Neuronal stem cell (in vitro differentiated cells): ENCODE results near the gene ATP2B1.

Source experiments
- DNase-seq: peaks from one replicate; pipeline ENCODE4 v3.0.0-alpha.2; 2013; ENCODE audit warnings: low spot score
- H2AFZ ChIP-seq: one replicate; pipeline ENCODE4 v1.6.1; 2013; ENCODE audit warnings: mild to moderate bottlenecking, low read length, inconsistent platforms
- H2AK5ac ChIP-seq: 2 replicates; pipeline ENCODE4 v1.6.1; 2013; ENCODE audit warnings: low read depth, mild to moderate bottlenecking, inconsistent platforms, low read length, moderate library complexity, mixed read lengths
- H2BK120ac ChIP-seq: 2 replicates; pipeline ENCODE4 v1.6.1; 2013; ENCODE audit warnings: low read depth, mild to moderate bottlenecking, inconsistent platforms, low read length, moderate library complexity, mixed read lengths
- H2BK12ac ChIP-seq: one replicate; pipeline ENCODE4 v1.6.1; 2013; ENCODE audit warnings: low read length, inconsistent platforms
- H2BK15ac ChIP-seq: 2 replicates; pipeline ENCODE4 v1.6.1; 2013; ENCODE audit warnings: mild to moderate bottlenecking, low read length, inconsistent platforms, mixed read lengths
- H2BK5ac ChIP-seq: one replicate; pipeline ENCODE4 v1.6.1; 2013; ENCODE audit warnings: inconsistent platforms, mild to moderate bottlenecking, low read length, moderate library complexity
- H3K14ac ChIP-seq: one replicate; pipeline ENCODE4 v1.6.1; 2013; ENCODE audit warnings: low read length, inconsistent platforms
- H3K18ac ChIP-seq: 2 replicates; pipeline ENCODE4 v1.6.1; 2013; ENCODE audit warnings: low read length, inconsistent platforms
- H3K23ac ChIP-seq: 2 replicates; pipeline ENCODE4 v1.6.1; 2013; ENCODE audit warnings: low read depth, mild to moderate bottlenecking, mixed read lengths, low read length, inconsistent platforms; ENCODE audit not compliant: poor library complexity
- H3K27ac ChIP-seq: replicated peaks from 3 replicates; pipeline ENCODE4 v1.5.1; 2013; ENCODE audit warnings: low read length, inconsistent platforms
- H3K27me3 ChIP-seq, 3 experiments: 2 replicates each; pipeline ENCODE4 v1.6.1; 2013; ENCODE audit warnings: low read length in 3 of 3, mild to moderate bottlenecking in 2 of 3, inconsistent platforms in 1 of 3, low read depth in 1 of 3, mixed read lengths in 1 of 3, moderate library complexity in 1 of 3; ENCODE audit not compliant: control insufficient read depth in 3 of 3, insufficient read depth in 3 of 3
- H3K36me3 ChIP-seq, 2 donors: replicated peaks in 1 of 2; 2 replicates each; pipeline ENCODE4 v1.6.1; 2013; ENCODE audit warnings: low read length in 2 of 2; ENCODE audit not compliant: control insufficient read depth in 2 of 2, insufficient read depth in 2 of 2
- H3K4ac ChIP-seq: 2 replicates; pipeline ENCODE4 v1.6.1; 2013; ENCODE audit warnings: inconsistent platforms, mild to moderate bottlenecking, low read length, moderate library complexity
- H3K4me1 ChIP-seq, 2 donors: 1 replicate in 1 of 2; 2 replicates in 1 of 2; pipeline ENCODE4 v1.6.1; 2013; ENCODE audit warnings: low read length in 2 of 2, low read depth in 1 of 2; ENCODE audit not compliant: control insufficient read depth in 2 of 2, insufficient read depth in 1 of 2
- H3K4me2 ChIP-seq: one replicate; pipeline ENCODE4 v1.6.1; 2013; ENCODE audit warnings: mild to moderate bottlenecking, low read length, inconsistent platforms; ENCODE audit not compliant: insufficient read depth, poor library complexity, severe bottlenecking
- H3K4me3 ChIP-seq, 2 donors: 2 replicates each; pipeline ENCODE4 v1.5.1; 2013; ENCODE audit warnings: low read length in 2 of 2, mild to moderate bottlenecking in 2 of 2, inconsistent platforms in 1 of 2, moderate library complexity in 1 of 2
- H3K79me1 ChIP-seq: one replicate; pipeline ENCODE4 v1.6.1; 2013; ENCODE audit warnings: low read depth, mild to moderate bottlenecking, inconsistent platforms, low read length, moderate library complexity
- H3K9ac ChIP-seq: one replicate; pipeline ENCODE4 v1.6.1; 2013; ENCODE audit warnings: mild to moderate bottlenecking, low read depth, low read length, inconsistent platforms; ENCODE audit not compliant: poor library complexity
- H3K9me3 ChIP-seq, 2 donors: replicated peaks in 1 of 2; 2 replicates each; pipeline versions ENCODE3 to v1.6.1; 2013; ENCODE audit warnings: low read length in 2 of 2, mild to moderate bottlenecking in 2 of 2, inconsistent platforms in 1 of 2, low read depth in 1 of 2, mixed read lengths in 1 of 2, moderate library complexity in 1 of 2; ENCODE audit not compliant: control insufficient read depth in 2 of 2, insufficient read depth in 1 of 2
- H4K8ac ChIP-seq: one replicate; pipeline ENCODE4 v1.6.1; 2013; ENCODE audit warnings: low read depth, mild to moderate bottlenecking, inconsistent platforms, low read length, moderate library complexity
- H4K91ac ChIP-seq: one replicate; pipeline ENCODE4 v1.6.1; 2013; ENCODE audit warnings: low read length, low read depth, mild to moderate bottlenecking, inconsistent platforms; ENCODE audit not compliant: poor library complexity
- WGBS, 2 donors: extraction: QIAGEN DNeasy Blood & Tissue Kit; methylation state at CpG; one replicate each; pipeline ENCODE4 v1.1.7; 2013; ENCODE audit warnings: missing lambda C conversion rate in 2 of 2, mixed read lengths in 1 of 2; ENCODE audit not compliant: insufficient read length in 2 of 2, insufficient replicate concordance in 1 of 2; ENCODE audit errors: extremely low coverage in 2 of 2; 5-methylcytosine and 5-hydroxymethylcytosine counted together

ATP2B1 gene

DNA sequence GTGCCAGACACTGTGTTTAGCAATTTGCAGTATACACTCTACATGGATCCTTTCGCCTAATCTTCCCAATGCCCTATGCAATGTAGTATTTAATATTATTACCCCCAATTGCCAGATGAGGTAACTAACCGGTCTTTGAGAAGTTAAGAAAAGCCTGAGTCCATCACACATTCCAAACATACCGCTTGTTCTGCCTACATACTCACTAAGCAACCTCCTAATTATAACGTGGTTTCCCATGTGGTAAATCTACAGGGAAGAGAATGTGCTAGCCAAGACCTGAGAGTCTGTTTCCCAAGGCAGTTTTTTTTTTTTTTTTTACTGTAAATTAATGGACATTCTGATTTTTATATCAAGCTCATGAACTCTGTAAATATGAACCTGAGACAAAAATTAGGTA is 37.2 kb downstream of the ATP2B1 start:
- no CpG with 5 or more reads among the region's 4 CpGs for WGBS, 2 donors
- Histone ChIP-seq H3K36me3 (no peaks in the 10 kb centered on the region), H3K4me3 (no peak overlapping the region), H3K4me2 (no peak overlapping the region), H4K8ac (no peak overlapping the region), H3K18ac (no peak overlapping the region), H2BK15ac (no peak overlapping the region), H3K4me1 (peaks cover 0 to 3% of the 10 kb centered on the region in 2 donors), H3K23ac (no peak overlapping the region), H3K9ac (no peak overlapping the region), H3K14ac (no peak overlapping the region), H2BK12ac (no peak overlapping the region), H2BK5ac (no peak overlapping the region), H2AFZ (no peak overlapping the region), H4K91ac (no peak overlapping the region), H2AK5ac (no peak overlapping the region), H3K27ac (no peak overlapping the region), H3K27me3 (no peaks in the 10 kb centered on the region), H2BK120ac (no peak overlapping the region), H3K4ac (no peak overlapping the region), H3K79me1 (peaks cover 1% of the 10 kb centered on the region), H3K9me3 (no peaks in the 10 kb centered on the region)
- DNase-seq = no peak

DNA sequence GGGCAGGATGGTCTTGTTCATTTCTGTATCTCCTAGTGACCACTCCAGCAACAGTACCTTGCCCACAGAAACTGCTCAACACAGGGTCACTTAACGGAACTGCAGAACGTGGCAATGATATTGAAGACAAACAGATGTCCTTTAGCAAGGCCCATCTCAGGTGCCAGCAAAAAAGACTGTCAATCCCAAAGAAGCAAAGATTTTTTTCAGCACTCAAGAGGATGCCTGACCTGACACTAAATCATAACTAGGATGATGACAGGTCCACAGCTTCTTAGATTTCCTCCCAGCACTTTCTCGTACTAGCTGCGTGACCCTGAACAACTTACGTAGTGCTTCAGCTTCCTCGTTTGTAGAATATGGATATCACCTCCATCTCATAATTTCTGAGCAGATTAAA is 39.4 kb downstream of the ATP2B1 start:
- Histone ChIP-seq H3K9me3 (no peaks in the 10 kb centered on the region), H3K27me3 (no peaks in the 10 kb centered on the region), H3K4me2 (no peak overlapping the region), H2BK120ac (no peak overlapping the region), H4K8ac (no peak overlapping the region), H2AK5ac (no peak overlapping the region), H3K27ac (no peak overlapping the region), H4K91ac (no peak overlapping the region), H3K23ac (no peak overlapping the region), H2BK12ac (no peak overlapping the region), H3K18ac (no peak overlapping the region), H3K14ac (no peak overlapping the region), H3K9ac (no peak overlapping the region), H3K4me3 (no peak overlapping the region), H3K4me1 (peaks cover 0 to 3% of the 10 kb centered on the region in 2 donors), H3K79me1 (peaks cover 1% of the 10 kb centered on the region), H2BK5ac (no peak overlapping the region), H3K36me3 (no peaks in the 10 kb centered on the region), H3K4ac (no peak overlapping the region), H2AFZ (no peak overlapping the region), H2BK15ac (no peak overlapping the region)
- no peak for DNase-seq
- WGBS, 2 donors = no CpG with 5 or more reads among the region's 6 CpGs

DNA sequence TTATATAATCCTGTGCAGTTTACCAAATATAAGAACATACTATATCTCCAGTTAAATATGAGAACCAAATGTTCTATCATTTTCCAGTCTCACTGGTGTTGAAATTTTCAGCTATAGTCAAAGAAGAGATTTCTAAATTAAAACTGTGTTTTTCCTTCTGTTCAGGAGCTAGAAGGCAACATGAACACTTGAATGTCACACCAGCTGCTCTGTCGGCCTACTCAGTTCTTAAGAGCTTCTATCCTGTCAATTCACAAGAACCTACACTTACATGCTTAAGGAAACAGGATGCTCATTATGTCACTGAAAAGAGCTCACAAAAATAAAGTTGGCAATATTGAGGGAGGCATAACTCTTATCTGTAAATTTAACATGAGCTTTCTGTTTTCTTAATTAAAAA is 43.1 kb downstream of the ATP2B1 start:
- no peaks in the 10 kb centered on the region for H3K36me3 ChIP-seq
- no peaks in the 10 kb centered on the region for H3K27me3 ChIP-seq
- H3K23ac ChIP-seq = no peak overlapping the region
- H3K18ac ChIP-seq = no peak overlapping the region
- H3K79me1 ChIP-seq = peaks cover 1% of the 10 kb centered on the region
- no peak overlapping the region for H4K91ac ChIP-seq
- no peak overlapping the region for H2BK120ac ChIP-seq
- H2BK15ac ChIP-seq = no peak overlapping the region
- WGBS, 2 donors = no CpG with 5 or more reads among the region's 1 CpG
- no peaks in the 10 kb centered on the region for H3K9me3 ChIP-seq
- H3K4ac ChIP-seq = no peak overlapping the region
- H2BK5ac ChIP-seq = no peak overlapping the region
- no peak overlapping the region for H2AFZ ChIP-seq
- no peak overlapping the region for H3K14ac ChIP-seq
- H3K4me3 ChIP-seq = no peak overlapping the region
- no peak overlapping the region for H2BK12ac ChIP-seq
- H3K4me1 ChIP-seq = no peaks in the 10 kb centered on the region
- no peak overlapping the region for H3K4me2 ChIP-seq
- no peak overlapping the region for H2AK5ac ChIP-seq
- H3K9ac ChIP-seq = no peak overlapping the region
- no peak overlapping the region for H3K27ac ChIP-seq
- H4K8ac ChIP-seq = no peak overlapping the region
- no peak for DNase-seq

DNA sequence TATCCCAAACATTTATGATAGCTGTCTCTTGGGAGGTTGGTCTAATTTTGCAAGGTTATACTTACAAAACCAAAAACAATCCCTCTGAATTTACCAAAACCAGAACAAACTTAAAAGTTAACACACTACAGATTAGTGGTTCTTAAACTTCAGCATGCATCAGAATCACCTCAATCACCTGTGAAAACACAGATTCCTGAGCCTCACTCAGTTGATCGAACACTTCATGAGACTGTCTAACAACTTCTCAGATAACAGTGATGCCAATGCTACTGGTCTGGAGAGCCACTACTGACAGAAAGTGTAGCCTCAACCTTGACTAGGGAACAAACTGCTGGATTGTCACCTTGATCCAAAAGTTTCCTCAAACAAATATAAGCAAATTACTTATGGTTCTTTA is 44.2 kb downstream of the ATP2B1 start:
- Histone ChIP-seq H3K18ac (no peak overlapping the region), H3K79me1 (no peaks in the 10 kb centered on the region), H3K9ac (no peak overlapping the region), H2BK12ac (no peak overlapping the region), H3K27me3 (no peaks in the 10 kb centered on the region), H2BK15ac (no peak overlapping the region), H3K4me3 (no peak overlapping the region), H2AK5ac (no peak overlapping the region), H2BK5ac (no peak overlapping the region), H3K9me3 (no peaks in the 10 kb centered on the region), H4K8ac (no peak overlapping the region), H4K91ac (no peak overlapping the region), H3K23ac (no peak overlapping the region), H3K27ac (no peak overlapping the region), H3K4ac (no peak overlapping the region), H2AFZ (no peak overlapping the region), H2BK120ac (no peak overlapping the region), H3K4me2 (no peak overlapping the region), H3K36me3 (no peaks in the 10 kb centered on the region), H3K14ac (no peak overlapping the region), H3K4me1 (no peaks in the 10 kb centered on the region)
- DNase-seq = no peak
- WGBS, 2 donors = no CpG with 5 or more reads among the region's 1 CpG
